Measurements from ENCODE around the gene TRHDE.

DNA sequence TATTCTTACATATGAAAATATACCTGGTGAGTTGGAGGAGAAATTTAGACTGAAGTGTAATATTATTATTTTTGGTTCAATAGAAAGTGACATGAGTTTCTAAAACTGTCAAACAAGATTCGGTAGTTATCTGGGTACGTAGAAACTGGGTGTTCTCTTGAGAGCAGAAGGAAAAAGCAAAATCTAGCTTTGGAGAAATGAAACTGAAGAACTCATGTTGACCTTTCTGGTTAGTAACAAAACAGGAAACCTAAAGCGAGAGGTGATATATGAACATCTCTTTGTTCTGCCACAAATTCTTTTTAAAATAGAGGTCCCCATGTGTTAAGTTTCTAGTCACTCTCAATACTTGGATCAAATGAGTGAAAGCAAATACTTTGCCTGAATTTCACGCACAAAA lies 401.7 kb downstream of the TRHDE start:
- TF ChIP-seq TAF1 (IDR thresholded peaks at IDR 0.05; ENCODE audit: borderline replicate concordance, low read depth, low read length) (no peak), POLR2A (IDR thresholded peaks at IDR 0.05; ENCODE audit: low read depth, low read length) (no peak)

Data from GM12892 (cell line).